ENCODE results near the gene DPP4. TPM values are rescaled to one million over a fixed set of nuclear protein-coding genes. Genes with fewer than 3 reads are reported as not detected.

DPP4 gene
- total RNA-seq, 1 donor from 2014 or later = 55.9 TPM

- Mint-ChIP-seq H3K4me1 (ENCODE audit: unreplicated experiment) (no peaks in the 10 kb centered on the region), H3K27ac (no peak overlapping the region)
Measured at GRCh38 chr2:161975813-161976160, 98.2 kb downstream of the DPP4 start.

GRCh38 chr2:161975062-161975812, 98.8 kb downstream of the DPP4 start:
- no peaks in the 10 kb centered on the region for H3K36me3 Mint-ChIP-seq
- no peak for DNase-seq (ENCODE audit: extremely low spot score, unreplicated experiment)
- no peak overlapping the region for H3K27ac Mint-ChIP-seq
- H3K4me1 Mint-ChIP-seq (ENCODE audit: unreplicated experiment) = no peaks in the 10 kb centered on the region
- H3K9me3 Mint-ChIP-seq = no peaks in the 10 kb centered on the region
- no peaks in the 10 kb centered on the region for H3K27me3 Mint-ChIP-seq
- TF ChIP-seq, protein P1, sequence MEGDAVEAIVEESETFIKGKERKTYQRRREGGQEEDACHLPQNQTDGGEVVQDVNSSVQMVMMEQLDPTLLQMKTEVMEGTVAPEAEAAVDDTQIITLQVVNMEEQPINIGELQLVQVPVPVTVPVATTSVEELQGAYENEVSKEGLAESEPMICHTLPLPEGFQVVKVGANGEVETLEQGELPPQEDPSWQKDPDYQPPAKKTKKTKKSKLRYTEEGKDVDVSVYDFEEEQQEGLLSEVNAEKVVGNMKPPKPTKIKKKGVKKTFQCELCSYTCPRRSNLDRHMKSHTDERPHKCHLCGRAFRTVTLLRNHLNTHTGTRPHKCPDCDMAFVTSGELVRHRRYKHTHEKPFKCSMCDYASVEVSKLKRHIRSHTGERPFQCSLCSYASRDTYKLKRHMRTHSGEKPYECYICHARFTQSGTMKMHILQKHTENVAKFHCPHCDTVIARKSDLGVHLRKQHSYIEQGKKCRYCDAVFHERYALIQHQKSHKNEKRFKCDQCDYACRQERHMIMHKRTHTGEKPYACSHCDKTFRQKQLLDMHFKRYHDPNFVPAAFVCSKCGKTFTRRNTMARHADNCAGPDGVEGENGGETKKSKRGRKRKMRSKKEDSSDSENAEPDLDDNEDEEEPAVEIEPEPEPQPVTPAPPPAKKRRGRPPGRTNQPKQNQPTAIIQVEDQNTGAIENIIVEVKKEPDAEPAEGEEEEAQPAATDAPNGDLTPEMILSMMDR (conservative IDR thresholded peaks at IDR 0.05) = no peak
- no peak overlapping the region for H3K4me3 Mint-ChIP-seq

More at GRCh38 chr2:161975813-161976160, 98.2 kb downstream of the DPP4 start:
- TF ChIP-seq, protein P1 (conservative IDR thresholded peaks at IDR 0.05) = no peak
- Mint-ChIP-seq H3K36me3 (no peaks in the 10 kb centered on the region), H3K27me3 (no peaks in the 10 kb centered on the region), H3K9me3 (no peaks in the 10 kb centered on the region), H3K4me3 (no peak overlapping the region)
- no peak for DNase-seq (ENCODE audit: extremely low spot score, unreplicated experiment)

DNA sequence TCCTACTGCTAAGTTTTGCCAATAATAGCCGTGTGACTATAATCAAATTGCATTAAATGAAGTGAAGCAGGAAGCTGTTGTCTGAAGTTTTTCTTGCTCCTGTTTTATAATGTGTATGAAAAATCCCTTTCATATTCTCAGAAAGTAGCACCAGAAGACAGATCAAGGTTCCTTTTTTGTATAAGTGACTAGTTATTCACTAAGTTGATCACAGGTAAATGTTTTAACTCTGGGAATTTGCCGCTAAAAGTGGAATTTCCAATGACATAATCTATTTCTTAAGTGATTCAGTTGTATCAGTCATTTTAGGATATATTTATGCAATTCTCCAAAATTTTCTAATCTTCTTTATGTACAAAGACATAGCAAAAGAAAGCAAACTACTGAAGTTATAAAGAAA, 99.6 kb downstream of the DPP4 start:
- Mint-ChIP-seq H3K4me3 (no peak overlapping the region), H3K4me1 (ENCODE audit: unreplicated experiment) (no peaks in the 10 kb centered on the region), H3K27ac (no peak overlapping the region), H3K9me3 (no peaks in the 10 kb centered on the region), H3K36me3 (no peaks in the 10 kb centered on the region), H3K27me3 (no peaks in the 10 kb centered on the region)
- TF ChIP-seq, protein P1 (conservative IDR thresholded peaks at IDR 0.05) = no peak
- no peak for DNase-seq (ENCODE audit: extremely low spot score, unreplicated experiment)

DNA sequence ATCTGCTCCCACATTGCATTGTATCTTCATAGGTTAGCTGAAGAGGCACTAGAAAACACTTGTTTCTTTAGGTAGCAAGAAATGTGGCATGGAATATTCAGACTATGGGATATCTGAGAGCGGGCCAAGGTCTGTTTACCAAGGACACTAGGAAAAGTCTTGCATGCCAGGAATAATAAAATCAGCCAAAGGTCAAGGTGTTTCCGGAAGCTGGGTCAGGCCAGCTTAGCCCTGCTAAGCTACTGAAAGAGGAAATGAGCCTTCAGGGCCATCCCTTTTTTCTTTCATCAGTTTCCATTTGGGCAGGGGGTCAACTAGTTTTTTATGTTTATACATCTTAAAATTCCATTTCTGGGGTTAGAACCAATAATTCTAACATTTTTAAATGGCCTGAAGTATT, 101.1 kb downstream of the DPP4 start:
- Mint-ChIP-seq H3K27ac (no peak overlapping the region), H3K9me3 (no peaks in the 10 kb centered on the region)

GRCh38 chr2:161972232-161972631, 101.8 kb downstream of the DPP4 start:
- no peaks in the 10 kb centered on the region for H3K27me3 Mint-ChIP-seq
- no peak overlapping the region for H3K27ac Mint-ChIP-seq
- TF ChIP-seq, protein P1 (conservative IDR thresholded peaks at IDR 0.05) = no peak

More for the DNA sequence above, 101.1 kb downstream of the DPP4 start:
- TF ChIP-seq, protein P1 (conservative IDR thresholded peaks at IDR 0.05) = no peak
- Mint-ChIP-seq H3K36me3 (no peaks in the 10 kb centered on the region), H3K4me1 (ENCODE audit: unreplicated experiment) (no peaks in the 10 kb centered on the region), H3K27me3 (no peaks in the 10 kb centered on the region), H3K4me3 (no peak overlapping the region)
- DNase-seq (ENCODE audit: extremely low spot score, unreplicated experiment) = no peak

More at GRCh38 chr2:161972232-161972631, 101.8 kb downstream of the DPP4 start:
- no peak overlapping the region for H3K4me3 Mint-ChIP-seq
- no peaks in the 10 kb centered on the region for H3K9me3 Mint-ChIP-seq
- no peak for DNase-seq (ENCODE audit: extremely low spot score, unreplicated experiment)
- no peaks in the 10 kb centered on the region for H3K4me1 Mint-ChIP-seq (ENCODE audit: unreplicated experiment)
- no peaks in the 10 kb centered on the region for H3K36me3 Mint-ChIP-seq
